Endothelial cell of umbilical vein (primary cell): ENCODE results near the gene RBFOX1. TPM values are rescaled to one million over a fixed set of nuclear protein-coding genes. Genes with fewer than 3 reads are reported as not detected.

Source experiments
- BruUV-seq: library from RNA; stranded (reverse); fragments of 400-500 nt; replicated peaks from 2 replicates; lab custom pipeline; 2021; lab: Mats Ljungman, UMichigan
- CTCF ChIA-PET: fragments of 300-600, 350-600 bp; sonication (Branson Sonifier 250); formaldehyde crosslinking; loops from one replicate; lab custom pipeline; 2021; ENCODE audit warnings: antibody characterized with exemption, inconsistent platforms; lab: Charles Lee
- POLR2A ChIA-PET: fragments of 300-600, 350-600 bp; sonication (Branson Sonifier 250); formaldehyde crosslinking; loops from one replicate; lab custom pipeline; 2021; ENCODE audit warnings: antibody characterized with exemption, inconsistent platforms; lab: Charles Lee
- DNase-seq: peaks from one replicate; pipeline ENCODE4 v3.0.0-alpha.2; 2011; ENCODE audit warnings: low read depth, low spot score
- FAIRE-seq: peaks from 2 replicates; lab custom pipeline; 2011; peaks lifted over from hg19 to GRCh38; lab: Jason Lieb, UNC
- H2AFZ ChIP-seq: 2 replicates; pipeline ENCODE4 v1.6.0; 2012; ENCODE audit warnings: low read depth, low read length, control low read depth, inconsistent platforms
- H3K27ac ChIP-seq: 2 replicates; pipeline ENCODE4 v1.5.1; 2011; ENCODE audit warnings: low read depth, mild to moderate bottlenecking, control low read depth, low read length, moderate library complexity; ENCODE audit not compliant: insufficient read depth
- H3K27me3 ChIP-seq, 2 experiments: 2 replicates each; pipeline versions ENCODE4 v1.6.0 to v1.6.1; 2011; ENCODE audit warnings: low read length in 2 of 2, mixed read lengths in 1 of 2; ENCODE audit not compliant: control insufficient read depth in 2 of 2, insufficient read depth in 2 of 2
- H3K36me3 ChIP-seq, 2 experiments: 2 replicates in 1 of 2; 3 replicates in 1 of 2; pipeline ENCODE4 v1.5.1; 2011; ENCODE audit warnings: low read length in 2 of 2, mild to moderate bottlenecking in 1 of 2, moderate library complexity in 1 of 2; ENCODE audit not compliant: control insufficient read depth in 2 of 2, insufficient read depth in 2 of 2; ENCODE audit errors: extremely low read depth in 1 of 2
- H3K4me1 ChIP-seq: 3 replicates; pipeline ENCODE4 v1.5.1; 2011; ENCODE audit warnings: mild to moderate bottlenecking, low read length; ENCODE audit not compliant: control insufficient read depth, insufficient read depth; ENCODE audit errors: extremely low read depth
- H3K4me2 ChIP-seq: 2 replicates; pipeline ENCODE4 v1.6.1; 2011; ENCODE audit warnings: low read length, control low read depth, mixed read lengths; ENCODE audit not compliant: insufficient read depth
- H3K4me3 ChIP-seq, 3 experiments: fragments of 200-600 bp in 1 of 3; sonication (generic), shearing (Covaris generic) in 1 of 3; replicated peaks in 1 of 3; 2 replicates each; pipeline ENCODE4 v1.5.1; 2011 to 2016; ENCODE audit warnings: control low read depth in 3 of 3, low read length in 3 of 3, mild to moderate bottlenecking in 2 of 3, inconsistent platforms in 1 of 3, low read depth in 1 of 3, moderate library complexity in 1 of 3; ENCODE audit not compliant: insufficient read depth in 1 of 3
- H3K79me2 ChIP-seq: 2 replicates; pipeline ENCODE4 v1.6.0; 2012; ENCODE audit warnings: low read length, inconsistent platforms; ENCODE audit not compliant: control insufficient read depth, insufficient read depth
- H3K9ac ChIP-seq: replicated peaks from 2 replicates; pipeline ENCODE3; 2011; ENCODE audit warnings: low read length, control low read depth; ENCODE audit not compliant: insufficient read depth; ENCODE audit errors: extremely low read depth
- H3K9me1 ChIP-seq: replicated peaks from 3 replicates; pipeline ENCODE4 v1.6.0; 2011; ENCODE audit warnings: mild to moderate bottlenecking, low read length; ENCODE audit not compliant: control insufficient read depth, insufficient read depth; ENCODE audit errors: extremely low read depth
- H3K9me3 ChIP-seq: replicated peaks from 2 replicates; pipeline ENCODE4 v1.5.1; 2012; ENCODE audit warnings: low read length, inconsistent platforms; ENCODE audit not compliant: control insufficient read depth, insufficient read depth
- H4K20me1 ChIP-seq: replicated peaks from 2 replicates; pipeline ENCODE3; 2011; ENCODE audit warnings: mild to moderate bottlenecking, low read length; ENCODE audit not compliant: control insufficient read depth, insufficient read depth; ENCODE audit errors: extremely low read depth
- CTCF ChIP-seq, 2 donors: IDR thresholded peaks; 1 replicate in 1 of 2; 2 replicates in 1 of 2; pipeline ENCODE4 v1.5.1; 2011; ENCODE audit warnings: low read length in 2 of 2, mild to moderate bottlenecking in 2 of 2, moderate library complexity in 2 of 2, control low read depth in 1 of 2, inconsistent platforms in 1 of 2, low read depth in 1 of 2; ENCODE audit not compliant: insufficient read depth in 1 of 2; ENCODE audit errors: extremely low read depth in 1 of 2
- EZH2 ChIP-seq: IDR thresholded peaks from 2 replicates; pipeline ENCODE4 v1.6.1; 2012; ENCODE audit warnings: borderline replicate concordance, low read depth, mild to moderate bottlenecking, moderate library complexity, low read length, inconsistent platforms; ENCODE audit not compliant: severe bottlenecking
- FOS ChIP-seq: IDR thresholded peaks from 2 replicates; pipeline ENCODE4 v1.6.1; 2011; ENCODE audit warnings: mild to moderate bottlenecking, low read length, moderate library complexity, borderline replicate concordance; ENCODE audit not compliant: insufficient read depth
- GATA2 ChIP-seq: IDR thresholded peaks from 2 replicates; pipeline ENCODE4 v1.7.0; 2011; ENCODE audit warnings: low read depth, mild to moderate bottlenecking, moderate library complexity, mixed read lengths, low read length; ENCODE audit not compliant: insufficient read length, insufficient read depth
- JUN ChIP-seq: IDR thresholded peaks from 2 replicates; pipeline ENCODE4 v1.6.1; 2011; ENCODE audit warnings: borderline replicate concordance, low read depth; ENCODE audit not compliant: insufficient read length, insufficient read depth
- MAX ChIP-seq: IDR thresholded peaks from 2 replicates; pipeline ENCODE4 v1.6.1; 2011; ENCODE audit not compliant: insufficient read depth, insufficient read length
- MYC ChIP-seq: IDR thresholded peaks from one replicate; pipeline ENCODE4 v1.6.1; 2011; ENCODE audit warnings: mild to moderate bottlenecking, low read depth, low read length
- POLR2A ChIP-seq: IDR thresholded peaks from 2 replicates; pipeline ENCODE4 v1.6.1; 2012; ENCODE audit warnings: low read depth, mild to moderate bottlenecking, control low read depth, low read length
- POLR2AphosphoS5 ChIP-seq: IDR thresholded peaks from 2 replicates; pipeline ENCODE4 v1.6.1; 2012; ENCODE audit warnings: low read depth, mild to moderate bottlenecking, control low read depth, low read length, moderate library complexity; ENCODE audit not compliant: insufficient read depth
- dilution Hi-C: fragments of 300-500 bp; cut with MboI; formaldehyde crosslinking; loops from one replicate; pipeline ENCODE4 v1.15.0; 2019; ENCODE audit warnings: low sequenced_read_pairs; ENCODE audit not compliant: extremely low pct_ligation_motif_present
- intact Hi-C: fragments of 100-400 bp; cut with micrococcal nuclease; formaldehyde crosslinking; loops from one replicate; pipeline ENCODE4 v1.10.0; 2022
- polyA plus RNA-seq, 4 experiments: library from polyadenylated mRNA; depleted of rRNA in 3 of 4; stranded (reverse) in 3 of 4; unstranded in 1 of 4; fragments of >200 nt; gene quantifications; 2 replicates each; pipeline versions ENCODE4 v1.2.1 to v1.2.3, GENCODE V29; 2011 to 2012; ENCODE audit warnings: missing spikeins in 1 of 4
- total RNA-seq: library from RNA; stranded (reverse); gene quantifications from 2 replicates; pipeline ENCODE4 v1.2.3, GENCODE V29; 2021

Gene RBFOX1
- total and polyA plus RNA-seq, 2 donors (not counting 3 experiments of a cell fraction or from before 2014, with no cell fraction given): not detected

- H3K4me2 ChIP-seq: no peak overlapping the region
- no peaks in the 10 kb centered on the region for H3K4me1 ChIP-seq
- ChIA-PET POLR2A (no interaction called here), CTCF (no interaction called here)
- no peaks in the 10 kb centered on the region for H3K9me1 ChIP-seq
- no peak overlapping the region for H3K4me3 ChIP-seq
- no peaks in the 10 kb centered on the region for H3K36me3 ChIP-seq
- FAIRE-seq: no peak
- dilution Hi-C loops (no loop called here), intact Hi-C loops (no loop called here)
- BruUV-seq: no TSS peak
- H3K27me3 ChIP-seq: no peaks in the 10 kb centered on the region
- H2AFZ ChIP-seq: no peak overlapping the region
- no peak overlapping the region for H3K9ac ChIP-seq
- peaks cover 9% of the 10 kb centered on the region for H3K9me3 ChIP-seq
- TF ChIP-seq JUN (no peak), EZH2 (no peak), MYC (no peak), FOS (no peak), GATA2 (no peak), POLR2AphosphoS5 (no peak), CTCF (IDR thresholded peaks at IDR 0.05; ENCODE audit: extremely low read depth in 1 of 2, insufficient read depth in 1 of 2, low read depth in 1 of 2, low read length in 2 of 2) (no peak), POLR2A (no peak), MAX (no peak)
- H4K20me1 ChIP-seq: no peaks in the 10 kb centered on the region
- no peak overlapping the region for H3K27ac ChIP-seq
- DNase-seq: no peak
- H3K79me2 ChIP-seq: no peaks in the 10 kb centered on the region
Measured at GRCh38 chr16:7339700-7340099, 7.1 kb downstream of the RBFOX1 start.
